Fibroblast of mammary gland (primary cell): ENCODE data around the gene CLEC16A.

Experiments
- DNase-seq: peaks from one replicate; pipeline ENCODE4 v3.0.0-alpha.2; 2010; ENCODE audit warnings: low read depth
- H3K4me3 ChIP-seq: 2 replicates; pipeline ENCODE4 v1.5.1; 2011; ENCODE audit warnings: low read depth, mild to moderate bottlenecking, low read length, moderate library complexity; ENCODE audit not compliant: control insufficient read depth
- TF ChIP-seq, protein P1 (sequence below): conservative IDR thresholded peaks from 2 replicates; pipeline ENCODE4 v1.5.1; 2011; ENCODE audit warnings: low read depth, low read length, inconsistent platforms; ENCODE audit not compliant: control insufficient read depth, insufficient read depth

The CLEC16A gene

DNA sequence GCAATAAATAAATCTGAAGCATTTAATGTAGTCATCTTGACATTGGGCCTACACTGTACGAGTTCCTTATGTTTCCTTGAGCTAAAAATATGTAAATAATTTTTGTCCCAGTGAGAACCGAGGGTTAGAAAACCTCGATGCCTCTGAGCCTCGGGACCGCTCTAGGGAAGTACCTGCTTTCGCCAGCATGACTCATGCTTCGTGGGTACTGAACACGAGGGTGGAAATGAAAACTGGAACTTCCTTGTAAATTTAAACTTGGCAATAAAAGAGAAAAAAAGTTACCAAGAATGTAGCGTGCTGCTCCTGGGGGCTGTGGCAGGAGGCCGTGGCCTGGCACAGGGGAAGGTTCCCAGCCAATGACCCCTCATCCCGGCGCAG, 237.5 kb downstream of the CLEC16A start:
- no peak overlapping the region for H3K4me3 ChIP-seq
- TF ChIP-seq, protein P1, sequence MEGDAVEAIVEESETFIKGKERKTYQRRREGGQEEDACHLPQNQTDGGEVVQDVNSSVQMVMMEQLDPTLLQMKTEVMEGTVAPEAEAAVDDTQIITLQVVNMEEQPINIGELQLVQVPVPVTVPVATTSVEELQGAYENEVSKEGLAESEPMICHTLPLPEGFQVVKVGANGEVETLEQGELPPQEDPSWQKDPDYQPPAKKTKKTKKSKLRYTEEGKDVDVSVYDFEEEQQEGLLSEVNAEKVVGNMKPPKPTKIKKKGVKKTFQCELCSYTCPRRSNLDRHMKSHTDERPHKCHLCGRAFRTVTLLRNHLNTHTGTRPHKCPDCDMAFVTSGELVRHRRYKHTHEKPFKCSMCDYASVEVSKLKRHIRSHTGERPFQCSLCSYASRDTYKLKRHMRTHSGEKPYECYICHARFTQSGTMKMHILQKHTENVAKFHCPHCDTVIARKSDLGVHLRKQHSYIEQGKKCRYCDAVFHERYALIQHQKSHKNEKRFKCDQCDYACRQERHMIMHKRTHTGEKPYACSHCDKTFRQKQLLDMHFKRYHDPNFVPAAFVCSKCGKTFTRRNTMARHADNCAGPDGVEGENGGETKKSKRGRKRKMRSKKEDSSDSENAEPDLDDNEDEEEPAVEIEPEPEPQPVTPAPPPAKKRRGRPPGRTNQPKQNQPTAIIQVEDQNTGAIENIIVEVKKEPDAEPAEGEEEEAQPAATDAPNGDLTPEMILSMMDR, result no peak
- peak; percentile 18 for DNase-seq

DNA sequence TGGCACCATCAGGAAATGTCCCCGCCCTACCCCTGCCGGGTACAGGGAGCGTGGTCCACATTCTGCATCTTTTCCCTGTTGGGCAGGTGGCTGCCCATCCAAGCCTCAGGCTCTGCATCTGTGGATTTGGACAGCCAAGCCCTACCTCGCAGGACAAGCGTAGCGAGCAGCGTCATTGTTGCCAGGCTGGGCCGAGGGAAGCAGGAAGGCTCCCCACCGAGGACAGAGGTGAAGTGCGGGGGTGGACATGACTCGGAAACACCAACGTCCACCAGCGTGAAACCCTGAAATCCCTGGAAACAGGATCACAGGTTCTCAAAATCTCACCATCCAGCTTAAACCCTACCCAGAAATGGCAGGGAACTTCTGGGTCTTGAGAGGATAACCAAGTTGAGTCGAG, 238.0 kb downstream of the CLEC16A start:
- TF ChIP-seq, protein P1, result no peak
- DNase-seq, result no peak
- no peak overlapping the region for H3K4me3 ChIP-seq

DNA sequence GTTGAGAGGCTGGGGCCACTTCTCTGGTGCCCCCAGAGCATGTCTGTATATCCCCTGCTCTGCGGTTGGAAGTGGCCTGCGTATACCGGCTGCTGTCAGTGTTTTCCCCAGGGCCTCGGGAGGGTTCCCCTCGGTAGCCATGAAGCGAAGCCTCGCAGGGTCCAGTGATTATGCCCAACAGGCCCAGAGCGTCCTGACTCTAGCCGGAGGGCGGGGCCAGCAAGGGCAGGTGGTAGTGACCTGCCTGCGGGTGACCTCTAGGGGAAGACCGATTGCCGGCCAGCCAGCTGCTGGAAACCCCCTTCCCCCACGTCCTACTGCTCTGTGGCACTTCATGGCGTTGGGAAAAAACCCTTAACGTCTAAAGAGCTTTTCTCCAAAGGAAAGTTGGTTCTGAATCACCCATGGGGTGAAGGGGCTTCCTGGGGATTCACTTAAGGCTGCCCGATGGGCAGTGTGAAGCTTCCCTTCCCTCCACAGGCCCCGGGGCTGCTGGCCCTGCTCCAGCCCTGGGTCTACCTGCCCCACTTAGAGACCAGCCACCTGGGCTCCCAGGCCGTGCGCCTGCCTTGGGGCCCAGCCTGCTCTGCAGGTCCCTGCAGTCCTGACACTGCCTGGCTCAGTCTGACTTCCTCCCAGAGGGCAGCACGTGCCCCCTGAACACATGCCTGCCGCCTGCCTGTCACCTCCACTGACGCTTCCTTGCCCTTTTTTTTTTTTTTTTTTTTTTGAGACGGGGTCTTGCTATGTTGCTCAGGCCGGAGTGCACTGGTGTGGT, 238.9 kb downstream of the CLEC16A start:
- H3K4me3 ChIP-seq, result no peak overlapping the region
- DNase-seq, result no peak
- TF ChIP-seq, protein P1, result no peak

DNA sequence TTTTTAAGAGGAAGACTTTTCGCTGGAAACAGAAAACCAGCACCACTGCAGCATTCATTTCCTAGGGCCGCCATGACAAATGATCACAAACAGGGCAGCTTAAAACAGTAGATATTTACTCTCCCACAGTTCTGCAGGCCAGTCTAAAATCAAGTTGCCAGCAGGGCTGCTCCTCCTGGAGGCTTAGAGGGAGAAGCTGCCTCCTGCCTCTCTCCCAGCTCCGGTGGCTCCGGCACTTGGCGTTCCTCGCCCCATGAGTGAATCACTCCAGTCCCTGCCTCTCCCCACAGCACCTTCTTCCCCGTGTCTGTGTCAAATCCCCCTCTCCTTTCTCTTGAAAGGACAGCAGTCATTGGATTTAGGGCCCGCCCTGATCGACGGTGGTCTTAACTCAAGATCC, 239.6 kb downstream of the CLEC16A start:
- H3K4me3 ChIP-seq, result no peak overlapping the region
- peak; percentile 29 for DNase-seq
- TF ChIP-seq, protein P1, result no peak

DNA sequence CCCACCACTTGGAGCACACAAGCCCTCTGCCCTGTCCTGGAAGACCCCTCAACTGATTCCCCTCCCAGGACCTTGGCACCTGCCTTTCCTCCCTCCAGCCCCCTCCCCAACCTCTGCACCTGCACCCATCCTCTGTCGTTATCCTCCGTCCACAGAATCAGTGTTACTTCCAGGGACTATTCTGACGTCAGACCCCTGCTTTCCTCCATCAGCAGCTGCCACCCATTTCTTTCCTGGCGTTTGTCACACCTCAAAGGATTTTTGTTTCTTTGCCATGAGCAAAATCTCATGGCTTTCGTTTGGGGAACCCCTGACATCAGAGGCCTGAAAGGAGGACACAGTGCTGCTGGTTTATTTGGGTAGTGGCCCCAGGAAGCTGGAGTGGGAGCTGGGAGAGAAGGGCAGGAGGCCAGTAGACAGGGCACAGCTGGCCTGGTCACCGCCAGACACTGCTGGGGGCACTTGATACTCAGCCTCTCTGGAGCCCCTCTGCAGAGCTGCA, 243.2 kb downstream of the CLEC16A start:
- H3K4me3 ChIP-seq, result no peak overlapping the region
- TF ChIP-seq, protein P1, result no peak
- DNase-seq, result no peak

DNA sequence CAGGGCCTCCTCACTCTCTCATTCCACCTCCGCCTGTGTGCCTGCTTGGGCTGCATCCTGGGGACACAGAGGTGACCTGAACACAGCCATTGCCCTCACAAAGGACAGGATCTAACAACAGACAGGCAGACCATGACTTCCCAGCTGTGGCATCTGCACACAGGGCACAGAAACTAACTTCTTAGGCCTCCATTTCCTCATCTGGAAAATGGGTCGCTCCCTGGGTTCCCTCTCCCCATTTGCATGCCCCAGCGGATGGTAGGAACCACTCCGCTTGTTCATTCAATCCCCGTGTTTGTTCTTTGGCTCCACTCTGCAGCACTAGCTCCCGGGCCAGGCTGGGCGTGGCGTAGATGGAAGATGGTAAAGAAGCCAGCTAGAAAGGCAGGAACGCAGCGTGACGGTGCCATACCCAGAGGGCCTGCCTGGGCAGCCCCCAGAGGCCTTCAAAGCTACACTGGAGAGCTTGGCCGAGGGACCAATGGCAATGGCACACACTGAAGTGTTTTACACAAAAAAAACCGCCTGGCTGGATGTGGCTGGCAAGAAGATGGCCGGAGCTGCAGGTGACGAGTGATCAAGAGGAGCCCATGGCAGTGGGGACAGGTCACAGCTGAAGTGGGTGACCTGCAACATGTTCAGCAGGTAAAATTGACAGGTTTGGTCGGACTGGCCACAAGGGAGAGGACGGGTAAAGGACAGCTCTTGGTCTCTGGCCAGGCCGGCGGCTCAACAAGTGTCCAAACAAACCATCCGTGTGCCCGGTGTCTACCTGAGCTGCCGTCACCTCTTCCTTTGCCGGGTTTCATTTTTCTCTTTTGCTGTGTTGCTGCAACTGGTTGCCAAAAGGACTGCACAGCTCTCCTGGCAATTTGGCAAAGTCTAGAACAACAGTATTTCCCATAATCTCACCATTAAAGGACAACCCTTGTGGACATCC, 244.7 kb downstream of the CLEC16A start:
- DNase-seq, result no peak
- no peak overlapping the region for H3K4me3 ChIP-seq
- TF ChIP-seq, protein P1, result no peak
